HL-60 (cell line): ENCODE measurements around the gene SLC18A2.

Source experiments
- DNase-seq, 2 experiments: peaks; one replicate each; pipeline ENCODE4 v3.0.0-alpha.2; 2010 to 2020; ENCODE audit warnings: low read depth in 1 of 2, low spot score in 1 of 2
- H3K27ac ChIP-seq: fragments of 250-450 bp; sonication (Bioruptor Pico); replicated peaks from 2 replicates; pipeline ENCODE4 v1.5.1; 2020; ENCODE audit warnings: mild to moderate bottlenecking, moderate library complexity
- H3K27me3 ChIP-seq: fragments of 250-450 bp; sonication (Bioruptor Pico); 2 replicates; pipeline ENCODE4 v1.5.1; 2021; ENCODE audit warnings: mild to moderate bottlenecking, moderate library complexity; ENCODE audit not compliant: insufficient read depth, poor library complexity, severe bottlenecking
- H3K4me3 ChIP-seq: replicated peaks from 2 replicates; pipeline ENCODE4 v1.5.1; 2011; ENCODE audit warnings: mild to moderate bottlenecking, control low read depth, low read length; ENCODE audit not compliant: insufficient read depth
- GABPA ChIP-seq: IDR thresholded peaks from 2 replicates; pipeline ENCODE4 v1.6.1; 2012; ENCODE audit warnings: low read depth
- POLR2AphosphoS5 ChIP-seq: IDR thresholded peaks from 2 replicates; pipeline ENCODE4 v1.6.1; 2012; ENCODE audit warnings: low read depth
- SPI1 ChIP-seq: IDR thresholded peaks from 2 replicates; pipeline ENCODE4 v1.6.1; 2012; ENCODE audit warnings: low read depth, mild to moderate bottlenecking, borderline replicate concordance
- TF ChIP-seq, protein P1 (sequence below): IDR thresholded peaks from one replicate; pipeline ENCODE4 v1.5.1; 2011; ENCODE audit warnings: low read length, control low read depth, inconsistent platforms; ENCODE audit not compliant: insufficient read depth
- TF ChIP-seq, protein P2 (sequence below): IDR thresholded peaks from 2 replicates; pipeline ENCODE4 v1.6.1; 2012; ENCODE audit warnings: low read depth; ENCODE audit not compliant: insufficient replicate concordance

SLC18A2 gene

DNA sequence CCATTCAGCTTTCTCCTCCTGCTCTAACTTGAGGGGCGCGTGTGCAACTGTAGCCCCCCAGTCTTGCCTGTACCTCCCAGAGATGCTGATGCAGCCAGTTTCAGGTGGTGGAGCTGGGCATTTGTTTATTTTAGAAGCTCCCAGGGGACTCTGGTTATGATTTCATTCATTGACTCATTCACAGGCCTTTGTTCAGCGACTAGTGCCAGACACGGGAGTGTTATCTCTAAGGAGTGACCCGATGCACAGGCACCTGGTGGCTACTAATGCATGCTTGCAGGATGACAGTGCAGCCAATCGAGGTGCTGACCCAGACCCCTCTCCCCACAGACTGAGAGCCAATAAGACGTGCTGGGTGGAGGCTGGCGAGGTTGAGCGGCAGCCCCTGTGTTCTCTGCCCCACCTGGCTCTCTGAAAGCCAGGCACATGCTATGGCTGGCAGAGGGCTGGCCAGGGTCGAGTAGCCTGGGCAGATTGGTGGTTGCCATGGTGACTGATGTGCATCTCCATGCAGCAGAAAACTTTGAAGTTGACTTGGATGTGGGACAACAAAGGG lies 19.7 kb upstream of the SLC18A2 start:
- no peak overlapping the region for H3K4me3 ChIP-seq
- DNase-seq: no peak
- TF ChIP-seq, protein P1, sequence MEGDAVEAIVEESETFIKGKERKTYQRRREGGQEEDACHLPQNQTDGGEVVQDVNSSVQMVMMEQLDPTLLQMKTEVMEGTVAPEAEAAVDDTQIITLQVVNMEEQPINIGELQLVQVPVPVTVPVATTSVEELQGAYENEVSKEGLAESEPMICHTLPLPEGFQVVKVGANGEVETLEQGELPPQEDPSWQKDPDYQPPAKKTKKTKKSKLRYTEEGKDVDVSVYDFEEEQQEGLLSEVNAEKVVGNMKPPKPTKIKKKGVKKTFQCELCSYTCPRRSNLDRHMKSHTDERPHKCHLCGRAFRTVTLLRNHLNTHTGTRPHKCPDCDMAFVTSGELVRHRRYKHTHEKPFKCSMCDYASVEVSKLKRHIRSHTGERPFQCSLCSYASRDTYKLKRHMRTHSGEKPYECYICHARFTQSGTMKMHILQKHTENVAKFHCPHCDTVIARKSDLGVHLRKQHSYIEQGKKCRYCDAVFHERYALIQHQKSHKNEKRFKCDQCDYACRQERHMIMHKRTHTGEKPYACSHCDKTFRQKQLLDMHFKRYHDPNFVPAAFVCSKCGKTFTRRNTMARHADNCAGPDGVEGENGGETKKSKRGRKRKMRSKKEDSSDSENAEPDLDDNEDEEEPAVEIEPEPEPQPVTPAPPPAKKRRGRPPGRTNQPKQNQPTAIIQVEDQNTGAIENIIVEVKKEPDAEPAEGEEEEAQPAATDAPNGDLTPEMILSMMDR: no peak
- TF ChIP-seq, protein P2, sequence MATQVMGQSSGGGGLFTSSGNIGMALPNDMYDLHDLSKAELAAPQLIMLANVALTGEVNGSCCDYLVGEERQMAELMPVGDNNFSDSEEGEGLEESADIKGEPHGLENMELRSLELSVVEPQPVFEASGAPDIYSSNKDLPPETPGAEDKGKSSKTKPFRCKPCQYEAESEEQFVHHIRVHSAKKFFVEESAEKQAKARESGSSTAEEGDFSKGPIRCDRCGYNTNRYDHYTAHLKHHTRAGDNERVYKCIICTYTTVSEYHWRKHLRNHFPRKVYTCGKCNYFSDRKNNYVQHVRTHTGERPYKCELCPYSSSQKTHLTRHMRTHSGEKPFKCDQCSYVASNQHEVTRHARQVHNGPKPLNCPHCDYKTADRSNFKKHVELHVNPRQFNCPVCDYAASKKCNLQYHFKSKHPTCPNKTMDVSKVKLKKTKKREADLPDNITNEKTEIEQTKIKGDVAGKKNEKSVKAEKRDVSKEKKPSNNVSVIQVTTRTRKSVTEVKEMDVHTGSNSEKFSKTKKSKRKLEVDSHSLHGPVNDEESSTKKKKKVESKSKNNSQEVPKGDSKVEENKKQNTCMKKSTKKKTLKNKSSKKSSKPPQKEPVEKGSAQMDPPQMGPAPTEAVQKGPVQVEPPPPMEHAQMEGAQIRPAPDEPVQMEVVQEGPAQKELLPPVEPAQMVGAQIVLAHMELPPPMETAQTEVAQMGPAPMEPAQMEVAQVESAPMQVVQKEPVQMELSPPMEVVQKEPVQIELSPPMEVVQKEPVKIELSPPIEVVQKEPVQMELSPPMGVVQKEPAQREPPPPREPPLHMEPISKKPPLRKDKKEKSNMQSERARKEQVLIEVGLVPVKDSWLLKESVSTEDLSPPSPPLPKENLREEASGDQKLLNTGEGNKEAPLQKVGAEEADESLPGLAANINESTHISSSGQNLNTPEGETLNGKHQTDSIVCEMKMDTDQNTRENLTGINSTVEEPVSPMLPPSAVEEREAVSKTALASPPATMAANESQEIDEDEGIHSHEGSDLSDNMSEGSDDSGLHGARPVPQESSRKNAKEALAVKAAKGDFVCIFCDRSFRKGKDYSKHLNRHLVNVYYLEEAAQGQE: no peak
- TF ChIP-seq POLR2AphosphoS5 (no peak), GABPA (no peak), SPI1 (no peak)
- no peak overlapping the region for H3K27ac ChIP-seq
- peaks cover 10% of the 10 kb centered on the region for H3K27me3 ChIP-seq

DNA sequence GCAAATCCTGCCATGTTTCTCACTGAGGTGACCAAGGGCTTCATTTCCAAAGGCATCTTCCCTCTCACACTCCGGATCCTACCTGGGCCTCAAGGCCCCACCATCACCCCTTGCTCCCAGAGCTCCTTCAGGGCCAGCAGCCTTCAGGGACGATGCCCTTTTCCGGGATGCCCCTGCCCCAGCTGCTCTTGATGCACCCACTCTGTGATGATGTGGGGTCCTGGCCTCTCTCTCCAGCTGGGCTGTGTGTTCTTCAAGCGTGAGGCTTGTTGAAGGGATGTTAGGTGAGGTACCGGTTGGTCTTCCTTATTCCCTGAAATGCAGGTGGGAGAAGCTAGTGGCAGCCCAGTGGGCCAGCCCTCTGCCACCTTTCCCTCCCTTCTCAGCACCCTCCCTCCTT lies 18.4 kb upstream of the SLC18A2 start:
- DNase-seq: no peak
- no peak overlapping the region for H3K27ac ChIP-seq
- TF ChIP-seq POLR2AphosphoS5 (no peak), GABPA (no peak), SPI1 (no peak)
- TF ChIP-seq, protein P1: no peak
- TF ChIP-seq, protein P2: no peak
- H3K27me3 ChIP-seq: peaks cover 8% of the 10 kb centered on the region
- H3K4me3 ChIP-seq: no peak overlapping the region

DNA sequence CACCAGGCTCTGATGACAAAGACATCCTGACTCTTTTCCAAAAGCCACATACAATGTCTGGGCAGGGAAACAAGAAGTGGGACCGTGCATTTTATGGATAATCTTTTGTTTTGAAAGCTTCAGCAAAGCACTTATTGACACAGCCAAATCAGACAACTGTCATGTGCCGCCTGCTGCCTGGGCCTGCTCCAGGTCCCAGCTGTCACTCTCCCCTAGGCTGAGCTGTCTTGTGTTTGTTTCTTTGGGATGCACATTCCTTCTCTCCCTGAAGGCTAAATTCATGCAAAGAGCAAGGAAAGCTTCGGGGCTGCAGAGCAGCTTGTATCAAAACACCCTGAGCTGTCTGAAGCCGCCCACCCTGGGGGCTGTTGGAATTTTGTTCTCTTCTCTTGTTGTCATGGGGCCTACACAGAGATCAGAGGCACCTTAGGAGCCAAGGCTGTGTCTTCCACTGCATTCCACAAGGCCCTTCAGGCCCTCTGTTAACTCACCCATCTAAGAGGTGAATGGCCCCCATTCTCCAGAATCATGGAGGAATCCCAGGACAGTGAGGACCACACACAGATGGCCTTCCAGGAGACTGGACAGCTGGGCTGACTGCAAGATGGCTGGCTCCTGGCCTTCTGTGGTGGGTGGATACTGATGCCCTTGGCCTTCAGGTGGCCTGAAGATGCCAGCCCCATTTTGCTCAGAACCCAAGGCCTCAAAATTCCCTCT lies 17.8 kb upstream of the SLC18A2 start:
- Histone ChIP-seq H3K27me3 (peaks cover 5% of the 10 kb centered on the region), H3K4me3 (no peak overlapping the region), H3K27ac (no peak overlapping the region)
- no peak for TF ChIP-seq GABPA
- no peak for TF ChIP-seq SPI1
- TF ChIP-seq, protein P2: no peak
- TF ChIP-seq, protein P1: no peak
- no peak for TF ChIP-seq POLR2AphosphoS5
- DNase-seq: no peak
